GM12873 (cell line): ENCODE data around the gene WASF2.

Source experiments
- TF ChIP-seq, protein P1 (sequence below): IDR thresholded peaks from 2 replicates; pipeline ENCODE4 v1.5.1; 2012; ENCODE audit warnings: low read depth, mild to moderate bottlenecking, moderate library complexity, low read length, control low read depth; ENCODE audit not compliant: insufficient read depth; ENCODE audit errors: missing control alignments

Gene WASF2

DNA sequence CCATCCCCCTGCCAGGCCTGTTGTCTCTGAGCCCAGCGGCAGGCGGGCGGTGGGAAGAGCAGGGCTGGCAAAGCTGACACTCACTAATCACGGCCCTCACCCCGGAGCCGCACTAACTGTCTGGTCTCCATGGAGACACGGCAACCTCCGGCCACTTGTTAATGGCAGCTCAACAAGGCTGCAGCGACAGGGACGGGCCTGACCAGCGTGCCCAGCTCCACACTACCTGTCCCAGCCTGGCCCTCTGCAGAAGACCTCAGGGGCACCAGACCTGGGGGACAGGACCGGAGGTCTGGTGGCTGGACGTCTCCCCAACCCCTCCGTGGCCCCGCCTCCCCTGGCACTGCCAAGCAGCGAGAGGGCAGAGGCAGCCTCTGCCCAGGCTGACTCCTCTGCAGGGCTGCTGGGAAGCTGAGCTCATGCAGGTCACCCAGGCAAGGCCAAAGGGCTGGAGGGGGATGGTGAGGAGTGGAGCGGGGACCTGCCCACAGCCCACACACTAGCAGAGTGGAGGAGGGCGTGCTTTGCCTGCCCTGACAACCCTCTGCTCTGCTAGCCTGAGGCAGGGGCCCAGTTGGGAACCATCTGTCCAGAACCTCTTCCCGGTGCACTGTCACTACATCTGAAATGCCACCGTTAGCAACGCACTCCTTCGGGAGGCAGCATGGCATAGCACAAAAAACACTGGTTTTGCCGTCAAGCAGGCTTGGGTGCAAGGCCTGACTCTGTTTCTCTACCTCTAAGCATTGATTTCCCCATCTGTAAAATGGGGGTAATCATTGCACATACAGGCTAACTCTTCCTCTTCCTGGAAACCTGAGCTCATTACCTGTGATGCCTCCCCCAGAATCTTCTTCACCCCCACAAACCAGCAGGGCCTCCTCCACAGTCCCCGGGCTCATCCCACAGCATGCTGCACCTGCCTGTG, 29.6 kb upstream of the WASF2 start:
- TF ChIP-seq, protein P1, sequence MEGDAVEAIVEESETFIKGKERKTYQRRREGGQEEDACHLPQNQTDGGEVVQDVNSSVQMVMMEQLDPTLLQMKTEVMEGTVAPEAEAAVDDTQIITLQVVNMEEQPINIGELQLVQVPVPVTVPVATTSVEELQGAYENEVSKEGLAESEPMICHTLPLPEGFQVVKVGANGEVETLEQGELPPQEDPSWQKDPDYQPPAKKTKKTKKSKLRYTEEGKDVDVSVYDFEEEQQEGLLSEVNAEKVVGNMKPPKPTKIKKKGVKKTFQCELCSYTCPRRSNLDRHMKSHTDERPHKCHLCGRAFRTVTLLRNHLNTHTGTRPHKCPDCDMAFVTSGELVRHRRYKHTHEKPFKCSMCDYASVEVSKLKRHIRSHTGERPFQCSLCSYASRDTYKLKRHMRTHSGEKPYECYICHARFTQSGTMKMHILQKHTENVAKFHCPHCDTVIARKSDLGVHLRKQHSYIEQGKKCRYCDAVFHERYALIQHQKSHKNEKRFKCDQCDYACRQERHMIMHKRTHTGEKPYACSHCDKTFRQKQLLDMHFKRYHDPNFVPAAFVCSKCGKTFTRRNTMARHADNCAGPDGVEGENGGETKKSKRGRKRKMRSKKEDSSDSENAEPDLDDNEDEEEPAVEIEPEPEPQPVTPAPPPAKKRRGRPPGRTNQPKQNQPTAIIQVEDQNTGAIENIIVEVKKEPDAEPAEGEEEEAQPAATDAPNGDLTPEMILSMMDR: no peak

DNA sequence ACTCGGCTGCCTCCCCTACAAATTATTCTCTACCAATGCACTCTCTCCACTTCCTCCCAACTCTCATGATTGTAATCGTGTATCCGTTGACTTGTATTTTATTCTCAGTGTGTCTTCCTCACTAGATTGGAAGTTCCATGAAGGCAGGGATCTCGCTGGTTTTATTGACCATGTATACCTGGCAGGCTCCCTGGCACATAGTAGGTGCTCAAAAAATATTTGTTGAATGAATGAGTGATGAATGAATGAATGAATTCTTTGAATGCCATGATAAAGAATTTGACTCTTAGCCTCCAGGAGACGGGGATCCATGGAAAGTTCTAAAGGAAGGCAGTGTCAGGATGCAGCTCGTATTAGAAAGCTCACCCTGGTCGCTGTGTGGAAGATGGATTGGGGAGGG, 28.8 kb upstream of the WASF2 start:
- TF ChIP-seq, protein P1: no peak

DNA sequence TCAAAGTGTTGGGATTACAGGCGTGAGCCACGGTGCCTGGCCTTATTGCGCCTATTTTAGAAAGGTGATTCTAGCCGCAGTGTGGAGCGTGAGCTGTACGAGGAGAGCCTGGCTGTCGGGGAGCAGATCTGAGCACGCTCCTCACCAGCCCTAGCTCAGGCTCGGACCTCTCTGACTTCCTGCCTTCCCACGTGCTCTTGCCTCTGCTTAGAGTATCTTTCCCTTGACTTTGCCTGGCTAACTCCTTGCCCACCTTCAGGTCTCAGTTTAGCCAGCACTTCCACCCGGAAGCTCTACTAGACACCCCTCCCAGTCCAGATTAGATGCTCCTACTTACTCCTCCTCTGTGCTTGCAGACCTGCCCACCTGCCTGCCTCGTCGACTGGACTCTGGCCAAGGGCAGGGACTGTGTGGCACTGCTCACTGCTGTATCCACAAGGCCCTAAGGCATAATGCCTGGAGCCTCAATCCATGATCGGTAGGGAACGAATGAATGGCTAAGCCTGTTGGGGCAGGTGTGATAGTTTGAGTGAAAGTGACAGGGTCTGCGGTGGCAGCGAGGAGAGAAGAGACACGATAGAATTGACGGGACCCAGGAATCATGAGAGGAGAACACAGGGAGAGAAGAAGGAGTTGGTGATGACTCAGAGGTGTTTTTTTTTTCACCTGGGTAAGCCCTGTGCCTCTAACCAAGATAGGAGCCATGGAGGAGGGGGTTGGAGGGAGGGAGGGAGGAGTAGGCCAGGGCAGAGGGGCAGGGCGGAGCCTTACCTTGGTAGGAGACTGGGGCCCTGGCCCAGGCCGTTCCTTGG, 28.1 kb upstream of the WASF2 start:
- TF ChIP-seq, protein P1: no peak

DNA sequence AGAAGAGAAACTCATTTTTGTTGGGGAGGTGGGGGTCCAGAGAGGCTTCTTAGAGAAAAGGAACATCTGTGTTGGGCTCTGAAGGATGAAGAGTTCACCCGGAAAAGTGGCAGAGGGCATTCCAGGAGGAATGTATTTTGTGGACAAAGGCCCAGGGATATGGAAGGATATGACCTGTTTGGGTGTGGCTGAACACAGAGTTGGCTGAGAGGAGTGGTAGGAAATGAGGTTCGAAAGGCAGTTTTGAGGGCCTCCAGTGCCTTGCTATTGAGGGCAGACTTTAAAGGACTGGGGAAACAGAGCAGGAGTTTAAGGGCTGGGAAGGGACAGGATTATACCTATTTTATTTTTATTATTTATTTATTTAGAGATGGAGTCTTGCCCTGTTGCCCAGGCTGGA, 27.3 kb upstream of the WASF2 start:
- TF ChIP-seq, protein P1: no peak

DNA sequence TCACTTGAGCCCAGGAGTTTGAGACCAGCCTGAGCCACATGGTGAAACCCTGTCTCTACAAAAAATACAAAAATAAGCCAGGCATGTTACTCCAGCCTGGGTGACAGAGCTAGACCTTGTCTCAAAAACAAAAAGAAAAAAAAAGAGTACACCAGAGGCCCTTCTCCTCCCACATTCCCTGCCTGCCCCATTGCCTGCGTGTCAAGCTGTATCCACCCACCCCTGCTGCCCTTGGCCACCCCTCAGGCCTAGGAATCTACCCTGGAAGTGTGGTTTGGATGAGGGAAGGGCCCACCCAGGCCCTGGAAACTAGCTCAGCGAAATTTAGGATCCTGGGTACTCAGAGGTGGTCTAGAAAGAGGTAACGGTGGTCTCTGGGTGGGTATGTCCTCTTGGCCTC, 25.7 kb upstream of the WASF2 start:
- TF ChIP-seq, protein P1: no peak

DNA sequence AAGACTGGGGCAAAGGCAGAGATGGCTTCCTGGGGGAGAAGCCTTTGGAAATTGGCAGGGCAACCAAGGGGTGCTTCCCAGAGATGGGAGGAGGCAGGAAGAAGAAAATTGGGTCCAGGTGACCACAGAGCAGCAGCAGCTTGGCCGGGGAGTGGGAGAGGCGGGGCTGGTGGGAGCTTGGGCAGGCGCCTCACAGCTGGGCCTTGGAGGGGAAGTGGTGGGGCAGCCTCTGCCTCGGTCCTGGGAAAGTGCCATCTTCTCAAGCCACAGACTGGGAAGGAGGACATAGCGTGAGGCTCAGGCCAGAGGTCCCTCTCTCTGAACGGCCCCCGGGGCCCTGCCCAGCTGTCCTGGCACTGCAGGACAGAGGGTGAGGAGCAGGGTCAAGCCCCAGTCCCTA, 24.0 kb upstream of the WASF2 start:
- TF ChIP-seq, protein P1: no peak

DNA sequence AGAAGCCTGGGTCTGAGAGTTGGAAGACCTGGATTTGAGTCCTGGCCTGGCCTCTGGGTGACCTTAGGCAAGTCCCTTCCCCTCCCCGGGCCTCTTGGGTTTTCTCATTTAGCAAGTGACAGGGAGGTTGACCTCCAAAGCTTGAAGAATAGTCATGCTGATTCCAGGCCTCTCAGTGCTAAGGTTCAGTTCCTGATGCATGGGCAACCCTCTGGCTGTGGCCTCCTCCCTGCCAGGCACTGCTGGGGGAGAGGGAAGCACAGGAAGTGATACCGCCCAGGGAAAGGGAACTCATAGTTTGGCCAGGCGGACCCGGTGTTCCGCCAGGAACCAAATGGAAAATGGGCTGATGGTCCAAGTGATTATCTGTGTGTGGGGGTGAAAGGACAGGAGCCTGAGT, 23.6 kb upstream of the WASF2 start:
- TF ChIP-seq, protein P1: no peak
